Articular chondrocyte of knee joint (primary cell): ENCODE data around the gene PNLDC1. TPM values are rescaled to one million over a fixed set of nuclear protein-coding genes. Genes with fewer than 3 reads are reported as not detected.

Source experiments
- small RNA-seq: library from RNA; depleted of rRNA; stranded (forward); fragments of <200 nt; gene quantifications from one replicate; pipeline ENCODE3, GENCODE V24; 2012
- total RNA-seq: library from RNA; depleted of rRNA; stranded (reverse); fragments of >200 nt; gene quantifications from 2 replicates; pipeline ENCODE4 v1.2.3, GENCODE V29; 2012

Gene PNLDC1
- total RNA-seq = 0.26 and 0.65 TPM in 2 replicates

GRCh38 chr6:159800141-159800865 lies at the start of gene PNLDC1:
PNLDC1 (plus strand) TSS chr6:159800276; CDS start chr6:159800308, 32 bp downstream.

GRCh38 chr6:159761873-159762680 lies 38.0 kb upstream of the PNLDC1 start, which contains the start of gene ACAT2:
ACAT2 (plus strand) TSS chr6:159762045; CDS start chr6:159762088, 43 bp downstream.

GRCh38 chr6:159789377-159790148 lies 10.5 kb upstream of the PNLDC1 start, which contains the start of gene TCP1:
TCP1 (minus strand) TSS chr6:159789602; CDS start chr6:159789468, 134 bp downstream.

GRCh38 chr6:159790149-159790955 lies 9.7 kb upstream of the PNLDC1 start, which contains the start of gene MRPL18:
MRPL18 (plus strand) TSS chr6:159790467; CDS start chr6:159790588, 121 bp downstream.

Small RNAs within 50 kb of the gene (small RNA-seq; reads per million reads assigned to genes)
- gene SNORA20 (1,010 reads per million, percentile 99 among the genes with 10 or more reads in this experiment), gene SNORA29 (not detected)

Other genes with a start within 250 kb of the PNLDC1 start
- 1,036 and 1,064 TPM in 2 replicates for gene SOD2, start 107.0 kb upstream of the PNLDC1 start, total RNA-seq
- 156 and 188 TPM in 2 replicates for gene WTAP, start 72.8 kb upstream of the PNLDC1 start, total RNA-seq
- 16.3 and 19.7 TPM in 2 replicates for gene ACAT2, start 38.2 kb upstream of the PNLDC1 start, total RNA-seq
- 177 and 180 TPM in 2 replicates for gene TCP1, start 10.7 kb upstream of the PNLDC1 start, total RNA-seq
- gene MRPL18, start 9.8 kb upstream of the PNLDC1 start, total RNA-seq = 66.5 and 74.6 TPM in 2 replicates
- gene MAS1, start 90.7 kb downstream of the PNLDC1 start, total RNA-seq = not detected in 2 replicates
- 119 and 130 TPM in 2 replicates for gene IGF2R, start 168.8 kb downstream of the PNLDC1 start, total RNA-seq